ENCODE measurements around the gene UTP14C.
"Not testable (repeated sequence)": the region's sequence is repeated elsewhere in the genome, so short reads cannot be mapped to it uniquely, and the experiment has no call there.

Gene UTP14C

DNA sequence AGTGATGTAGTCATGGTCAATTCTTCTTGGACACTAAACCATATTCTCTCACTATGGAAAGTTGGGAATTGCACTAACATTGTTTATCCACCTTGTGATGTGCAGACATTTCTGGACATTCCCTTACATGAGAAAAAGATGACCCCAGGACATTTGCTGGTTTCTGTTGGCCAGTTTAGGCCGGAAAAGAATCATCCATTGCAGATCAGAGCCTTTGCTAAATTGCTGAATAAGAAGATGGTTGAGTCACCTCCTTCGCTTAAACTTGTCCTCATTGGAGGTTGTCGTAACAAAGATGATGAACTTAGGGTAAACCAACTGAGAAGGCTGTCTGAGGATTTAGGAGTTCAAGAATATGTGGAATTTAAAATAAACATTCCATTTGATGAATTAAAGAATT is at the start of gene UTP14C:
UTP14C (plus strand) TSS at position 211 of the 400 bp plus-strand sequence. CDS start 4,114 bp downstream, outside the sequence.
- DNase-seq = no peak

GRCh38 chr13:51976423-51976822 is 48.1 kb upstream of the UTP14C start:
- DNase-seq = no peak

- no peak for DNase-seq
These were observed 47.6 kb upstream of the UTP14C start for GRCh38 chr13:51976890-51977289.

- DNase-seq = no peak
These were observed 46.9 kb upstream of the UTP14C start for GRCh38 chr13:51977625-51978024.

- peak; percentile 31 for DNase-seq
These were observed 45.5 kb upstream of the UTP14C start for GRCh38 chr13:51978796-51979556.

DNA sequence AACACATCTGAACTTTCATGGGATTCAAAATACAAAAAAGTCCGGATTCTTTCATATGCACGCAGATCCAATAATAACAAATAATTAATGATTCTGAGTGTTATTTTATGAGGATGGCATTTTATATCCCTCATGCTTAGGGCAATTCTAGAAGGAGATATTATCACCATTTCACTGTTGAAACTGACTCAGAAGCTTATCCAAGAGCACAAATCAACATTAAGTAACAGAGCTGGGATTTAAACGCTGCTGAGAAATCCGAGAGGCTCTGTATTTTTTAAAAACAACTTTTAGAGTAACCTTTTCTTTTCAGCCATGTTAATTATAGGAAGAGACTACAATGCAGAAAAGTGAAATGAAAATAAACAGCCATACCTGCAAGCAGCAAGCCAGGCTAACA is 43.6 kb upstream of the UTP14C start:
- no peak for DNase-seq

GRCh38 chr13:51981355-51981754 is 43.1 kb upstream of the UTP14C start:
- DNase-seq = no peak

DNA sequence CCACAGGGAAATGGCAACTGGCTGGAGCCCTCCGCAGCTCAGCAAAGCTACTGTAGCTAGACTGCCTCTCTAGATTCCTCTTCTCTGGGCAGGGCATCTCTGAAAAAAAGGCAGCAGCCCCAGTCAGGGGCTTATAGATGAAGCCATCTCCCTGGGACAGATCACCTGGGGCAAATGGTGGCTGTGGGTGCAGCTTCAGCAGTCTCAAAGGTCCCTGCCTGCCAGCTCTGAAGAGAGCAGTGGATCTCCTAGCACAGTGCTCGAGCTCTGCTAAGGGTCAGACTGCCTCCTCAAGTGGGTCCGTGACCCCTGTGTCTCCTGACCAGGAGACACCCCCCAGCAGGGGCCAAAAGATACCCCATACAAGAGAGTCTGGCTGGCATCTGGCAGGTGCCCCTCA is 41.2 kb upstream of the UTP14C start:
- not testable (repeated sequence) for DNase-seq

- not testable (repeated sequence) for DNase-seq
These were observed 39.6 kb upstream of the UTP14C start for GRCh38 chr13:51984904-51985303.

DNA sequence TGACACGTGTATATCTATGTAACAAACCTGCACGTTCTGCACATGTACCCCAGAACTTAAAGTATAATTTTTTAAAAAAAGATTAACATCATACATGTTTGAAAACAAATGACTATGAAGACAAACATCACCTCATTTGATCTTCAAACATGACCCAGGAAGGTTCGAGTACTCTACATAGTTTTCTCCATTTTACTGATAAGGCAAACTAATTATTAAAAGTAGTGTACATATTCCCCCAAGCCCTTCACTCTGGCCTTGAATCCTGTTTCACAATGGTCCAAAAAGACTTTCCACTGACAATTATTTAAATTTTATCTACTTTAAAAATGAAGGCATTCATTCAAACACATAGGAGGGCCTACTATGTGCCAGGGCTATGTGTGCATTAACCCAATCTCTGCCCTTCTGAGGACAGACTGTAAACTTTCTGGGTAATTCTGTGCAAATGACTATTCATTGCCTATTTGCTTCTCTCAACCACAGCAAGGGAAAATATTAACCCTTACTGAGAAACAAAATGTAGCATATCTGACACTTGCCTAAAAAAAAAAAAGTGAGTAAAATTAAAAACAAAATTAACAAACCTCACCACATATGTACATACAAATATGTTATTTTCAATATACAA is 35.4 kb upstream of the UTP14C start:
- no peak for DNase-seq

DNA sequence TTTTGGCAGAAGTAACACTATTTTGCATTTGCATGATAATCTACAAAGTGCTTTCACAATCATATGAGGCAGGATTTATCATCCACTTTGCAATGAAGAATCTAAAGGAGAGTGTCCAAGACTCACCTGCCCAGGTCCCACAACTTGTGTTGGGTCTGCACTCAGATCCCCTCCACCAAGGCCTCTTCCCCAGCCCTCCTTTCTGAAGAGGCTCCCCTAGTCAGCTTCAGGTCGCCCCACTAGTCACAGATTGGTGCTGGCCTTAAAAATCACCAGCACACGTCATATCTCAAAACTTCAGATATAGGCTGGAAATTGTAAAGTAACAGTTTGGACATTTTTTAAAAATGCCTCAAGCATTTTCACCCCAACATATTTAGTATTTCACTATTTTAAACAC is 30.8 kb upstream of the UTP14C start:
- no peak for DNase-seq

- peak; percentile 48 for DNase-seq
These were observed 28.6 kb upstream of the UTP14C start for GRCh38 chr13:51995677-51996551.

DNA sequence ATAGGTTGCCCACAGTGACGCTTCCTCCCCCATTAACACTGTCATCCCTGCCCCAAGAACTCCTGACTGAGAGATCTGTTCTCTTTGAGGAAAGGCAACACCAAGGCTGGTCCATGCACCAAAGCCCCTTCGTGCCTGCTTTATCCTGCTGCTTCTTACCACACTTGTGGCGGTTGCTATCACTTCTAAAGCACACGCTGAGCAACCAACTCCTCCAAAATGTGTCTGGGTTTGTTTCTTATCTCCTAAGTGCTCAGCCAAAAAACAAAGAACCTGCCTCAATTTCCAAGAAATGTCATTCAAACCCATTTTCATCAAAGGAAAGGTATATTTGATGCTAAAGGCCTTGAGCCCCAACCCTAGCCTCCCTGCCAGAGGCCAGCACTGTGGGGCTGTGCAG is 27.9 kb upstream of the UTP14C start:
- no peak for DNase-seq

DNA sequence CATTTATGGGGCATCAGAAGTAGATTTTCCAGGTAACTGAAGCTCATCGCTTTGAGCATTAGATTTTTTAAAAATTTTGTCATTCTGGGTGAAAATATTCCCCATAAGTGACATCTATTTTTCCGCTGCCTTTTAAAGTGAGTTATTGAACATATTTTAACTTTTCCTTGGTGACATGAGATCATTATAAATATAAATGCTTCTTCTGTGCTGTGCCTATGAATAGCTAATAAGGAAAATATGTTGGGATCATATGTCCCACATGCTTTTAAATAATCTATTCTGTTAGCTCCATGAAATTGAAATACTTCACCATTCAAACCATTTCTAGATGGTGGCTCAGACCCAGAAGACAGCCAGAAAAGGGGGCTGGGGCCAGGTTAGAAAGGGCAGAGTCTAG is 27.3 kb upstream of the UTP14C start:
- no peak for DNase-seq

GRCh38 chr13:51997641-51998330 is 26.7 kb upstream of the UTP14C start:
- DNase-seq = no peak

- DNase-seq = no peak
These were observed 25.6 kb upstream of the UTP14C start for GRCh38 chr13:51998723-51999509.

- peak; percentile 69 for DNase-seq
These were observed 25.0 kb upstream of the UTP14C start for GRCh38 chr13:51999510-51999911.

GRCh38 chr13:51999921-52000320 is 24.6 kb upstream of the UTP14C start:
- no peak for DNase-seq

DNA sequence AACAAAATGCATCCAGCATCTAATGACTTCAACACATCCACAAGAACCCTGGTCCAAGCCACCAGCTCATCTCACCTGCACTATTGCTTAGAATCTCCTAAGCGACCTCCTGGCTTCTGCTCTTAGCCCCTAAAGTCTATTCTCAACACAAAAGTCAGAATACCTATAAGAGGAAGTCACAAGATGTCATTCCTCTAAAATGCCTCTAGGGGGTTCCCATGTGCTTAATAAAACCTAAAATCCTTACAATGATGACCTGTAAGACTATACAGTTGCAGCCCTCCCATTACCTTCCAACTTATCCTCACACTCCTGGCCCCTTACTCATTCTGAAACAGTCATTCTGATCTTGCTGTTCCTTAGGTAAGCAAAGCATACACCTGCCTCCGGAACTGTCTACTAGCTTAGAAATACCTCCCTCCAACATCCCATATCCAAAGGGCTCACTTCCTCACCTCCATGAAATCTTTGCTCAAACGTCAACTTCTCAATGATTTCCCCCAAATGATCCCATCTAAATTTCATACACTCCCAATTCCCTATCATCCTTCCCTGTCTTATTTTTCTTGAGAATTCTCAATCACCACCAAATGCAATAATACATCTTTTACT is 23.3 kb upstream of the UTP14C start:
- DNase-seq = no peak

- no peak for DNase-seq
These were observed 22.1 kb upstream of the UTP14C start for GRCh38 chr13:52002361-52002760.

DNA sequence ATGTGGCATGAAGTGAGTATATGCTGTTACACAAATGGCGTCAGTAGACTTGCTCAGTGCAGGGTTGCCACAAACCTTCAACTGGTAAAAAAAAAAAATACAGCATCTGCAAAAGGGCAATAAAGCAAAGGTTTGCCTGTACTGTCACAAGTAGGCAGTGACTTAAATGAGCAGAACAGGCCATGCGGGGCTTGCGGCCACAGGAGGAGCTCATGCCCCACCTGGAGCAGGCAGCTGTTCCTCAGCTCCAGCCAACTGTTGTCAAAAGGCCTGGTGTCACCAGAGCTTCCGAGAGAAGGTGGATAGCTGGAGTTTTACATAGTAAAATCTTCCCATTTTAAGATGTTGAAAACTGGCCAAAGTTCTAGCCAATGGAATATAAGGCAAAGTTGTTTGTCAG is 20.9 kb upstream of the UTP14C start:
- no peak for DNase-seq

All from femur (tissue), 1 donor.